K562 (cell line): Measurements from ENCODE around the gene CCDC3. TPM values are rescaled to one million over a fixed set of nuclear protein-coding genes. Genes with fewer than 3 reads are reported as not detected.

Experiments used
- ATAC-seq: fragments of 200-7000 bp; cut with Tn5 transposase; 3 replicates; pipeline ENCODE4 v1.9.1; 2020; ENCODE audit warnings: moderate library complexity
- BruUV-seq: library from RNA; stranded (reverse); fragments of 400-500 nt; replicated peaks from 2 replicates; lab custom pipeline; 2021; lab: Mats Ljungman, UMichigan
- CTCF ChIA-PET: fragments of 300-600 bp; formaldehyde crosslinking; extraction: SDS; loops from one replicate; lab custom pipeline; 2021; ENCODE audit warnings: low intra/inter-chr PET ratio; lab: Yijun Ruan, JAX
- POLR2A ChIA-PET: fragments of 300-600, 350-650 bp; sonication (Branson Sonifier 250); formaldehyde crosslinking; extraction: SDS; loops from one replicate; lab custom pipeline; 2021; ENCODE audit warnings: antibody characterized with exemption, inconsistent platforms; lab: Yijun Ruan, JAX
- DNase-seq, 4 experiments: peaks; one replicate each; pipeline versions ENCODE4 v3.0.0 to v3.0.0-alpha.2; 2011 to 2018; ENCODE audit warnings: low spot score in 3 of 4, mixed read lengths in 3 of 4; ENCODE audit errors: extremely low read depth in 1 of 4
- FAIRE-seq: peaks from 2 replicates; lab custom pipeline; 2011; peaks lifted over from hg19 to GRCh38; lab: Jason Lieb, UNC
- H2AFZ ChIP-seq: 2 replicates; pipeline ENCODE4 v1.6.0; 2011; ENCODE audit warnings: low read depth, low read length, control low read depth, inconsistent platforms
- H3K27ac ChIP-seq: fragments of 200-600 bp; 3 replicates; pipeline ENCODE4 v1.8.0; 2011; ENCODE audit warnings: low read depth, mild to moderate bottlenecking, control low read depth, inconsistent platforms, low read length, moderate library complexity, mixed read lengths; ENCODE audit errors: extremely low read depth
- H3K27me3 ChIP-seq, 2 experiments: fragments of 300-600 bp in 1 of 2; 2 replicates in 1 of 2; 3 replicates in 1 of 2; pipeline versions ENCODE4 v1.6.0 to v1.8.0; 2011; ENCODE audit warnings: inconsistent platforms in 2 of 2, low read length in 2 of 2, mild to moderate bottlenecking in 1 of 2, mixed read lengths in 1 of 2, moderate library complexity in 1 of 2; ENCODE audit not compliant: control insufficient read depth in 2 of 2, insufficient read depth in 2 of 2
- H3K36me3 ChIP-seq: fragments of 300-600 bp; 3 replicates; pipeline ENCODE4 v1.8.0; 2011; ENCODE audit warnings: mild to moderate bottlenecking, low read length, inconsistent platforms; ENCODE audit not compliant: control insufficient read depth, insufficient read depth
- H3K4me1 ChIP-seq, 2 experiments: fragments of 200-600 bp in 1 of 2; replicated peaks in 1 of 2; 2 replicates in 1 of 2; 3 replicates in 1 of 2; pipeline versions ENCODE4 v1.5.1 to v1.8.0; 2011; ENCODE audit warnings: inconsistent platforms in 2 of 2, low read length in 2 of 2, mild to moderate bottlenecking in 1 of 2, mixed read lengths in 1 of 2, moderate library complexity in 1 of 2; ENCODE audit not compliant: control insufficient read depth in 2 of 2, insufficient read depth in 2 of 2
- H3K4me2 ChIP-seq: 2 replicates; pipeline ENCODE4 v1.6.1; 2011; ENCODE audit warnings: low read length, control low read depth, inconsistent platforms, mixed read lengths; ENCODE audit not compliant: insufficient read depth
- H3K4me3 ChIP-seq: fragments of 200-600 bp; sonication (generic), shearing (Covaris generic); 2 replicates; pipeline ENCODE4 v1.5.1; 2016; ENCODE audit warnings: control low read depth, inconsistent platforms
- H3K79me2 ChIP-seq: fragments of 200-600 bp; 3 replicates; pipeline ENCODE4 v1.8.0; 2011; ENCODE audit warnings: low read length, inconsistent platforms; ENCODE audit not compliant: control insufficient read depth, insufficient read depth
- H3K9ac ChIP-seq, 2 experiments: 2 replicates each; pipeline versions ENCODE4 v1.6.0 to v1.6.1; 2011; ENCODE audit warnings: low read depth in 2 of 2, low read length in 2 of 2, control low read depth in 1 of 2, inconsistent platforms in 1 of 2, mild to moderate bottlenecking in 1 of 2, mixed read lengths in 1 of 2; ENCODE audit not compliant: insufficient read depth in 1 of 2
- H3K9me1 ChIP-seq: one replicate; pipeline ENCODE4 v1.6.0; 2011; ENCODE audit warnings: inconsistent platforms, mild to moderate bottlenecking, low read length, moderate library complexity; ENCODE audit not compliant: control insufficient read depth, insufficient read depth
- H3K9me3 ChIP-seq: replicated peaks from 2 replicates; pipeline ENCODE4 v1.5.1; 2011; ENCODE audit warnings: low read depth, low read length, inconsistent platforms; ENCODE audit not compliant: control insufficient read depth, insufficient read depth
- H4K20me1 ChIP-seq: replicated peaks from 2 replicates; pipeline ENCODE4 v1.6.1; 2011; ENCODE audit warnings: low read length, inconsistent platforms, mixed read lengths; ENCODE audit not compliant: control insufficient read depth, insufficient read depth
- ATF7 ChIP-seq: fragments of 450-650 bp; IDR thresholded peaks from 2 replicates; pipeline ENCODE4 v1.7.1; 2014; ENCODE audit warnings: mild to moderate bottlenecking, moderate library complexity
- BRD9 ChIP-seq: fragments of 450-650 bp; IDR thresholded peaks from 2 replicates; pipeline ENCODE4 v1.6.1; 2018; ENCODE audit warnings: low read depth; ENCODE audit not compliant: partially characterized antibody
- C11orf30 ChIP-seq: fragments of 450-650 bp; IDR thresholded peaks from 2 replicates; pipeline ENCODE4 v1.6.1; 2016; ENCODE audit warnings: low read depth, mild to moderate bottlenecking
- GABPB1 ChIP-seq: sonication (generic); formaldehyde crosslinking; IDR thresholded peaks from 2 replicates; pipeline ENCODE4 v1.8.0; 2022; ENCODE audit warnings: mild to moderate bottlenecking, missing genetic modification reagents
- IRF2 ChIP-seq: sonication (generic); formaldehyde crosslinking; IDR thresholded peaks from 2 replicates; pipeline ENCODE4 v1.8.1; 2022; ENCODE audit warnings: mild to moderate bottlenecking, missing genetic modification reagents
- TAF15 ChIP-seq: fragments of 200-400 bp; formaldehyde crosslinking; IDR thresholded peaks from 2 replicates; pipeline ENCODE4 v1.6.1; 2017; ENCODE audit warnings: mild to moderate bottlenecking, low read depth, low read length, moderate library complexity
- U2AF1 ChIP-seq: fragments of 200-400 bp; formaldehyde crosslinking; optimal IDR thresholded peaks from 2 replicates; pipeline ENCODE3; 2017; ENCODE audit warnings: mild to moderate bottlenecking, low read depth, low read length, moderate library complexity
- ZC3H11A ChIP-seq: IDR thresholded peaks from 2 replicates; pipeline ENCODE4 v1.6.1; 2012; ENCODE audit warnings: low read depth, low read length, improper control_type of control experiment
- ZNF197 ChIP-seq: fragments of 200-800 bp; sonication (Bioruptor generic); IDR thresholded peaks from 2 replicates; pipeline ENCODE4 v1.6.1; 2016; ENCODE audit warnings: low read depth, missing genetic modification characterization, missing compliant biosample characterization
- ZNF583 ChIP-seq: fragments of 250-450 bp; sonication (Bioruptor Pico); IDR thresholded peaks from 2 replicates; pipeline ENCODE4 v1.4.0; 2020
- WGBS: fragments of 100-300 bp; shearing (Covaris generic); methylation state at CpG from one replicate; pipeline ENCODE4 v1.1.6; 2016; ENCODE audit warnings: low coverage, mixed read lengths; ENCODE audit not compliant: insufficient coverage; ENCODE audit errors: missing lambda C conversion rate; 5-methylcytosine and 5-hydroxymethylcytosine counted together
- in situ Hi-C: fragments of 300-500 bp; cut with MboI; formaldehyde crosslinking; loops from 4 replicates; pipeline ENCODE4 v1.15.0; 2018; ENCODE audit warnings: inconsistent platforms, mixed read lengths
- intact Hi-C: fragments of 100-400 bp; cut with micrococcal nuclease; formaldehyde crosslinking; loops from 2 replicates; pipeline ENCODE4 v1.14.2; 2022
- polyA plus RNA-seq, 8 experiments: library from polyadenylated mRNA; depleted of rRNA in 4 of 8; stranded (reverse) in 5 of 8; unstranded in 3 of 8; fragments of >200 nt; fragmentation: Nextera tagmentation in 2 of 8; fragmentation: Illumina TruSeq in 1 of 8; extraction: Ambion mirVana in 2 of 8; extraction: Trizol in 1 of 8; gene quantifications; 2 replicates each; pipeline versions ENCODE4 v1.2.1 to v1.2.3, GENCODE V29; 2011 to 2014; ENCODE audit warnings: inconsistent platforms in 1 of 8, missing spikeins in 1 of 8
- total RNA-seq, 7 experiments: library from RNA; depleted of rRNA in 6 of 7; stranded (reverse); fragments of >200 nt in 6 of 7; fragmentation: Illumina TruSeq in 2 of 7; extraction: Trizol in 2 of 7; gene quantifications; 2 replicates each; pipeline versions ENCODE4 v1.2.1 to v1.2.3, GENCODE V29; 2011 to 2021; ENCODE audit warnings: low replicate concordance in 1 of 7
- TF ChIP-seq, protein P1 (sequence below): fragments of 450-650 bp; IDR thresholded peaks from 2 replicates; pipeline ENCODE4 v1.6.1; 2016; ENCODE audit warnings: borderline replicate concordance
- TF ChIP-seq, protein P2 (sequence below), 2 experiments: IDR thresholded peaks in 1 of 2; conservative IDR thresholded peaks in 1 of 2; 2 replicates each; pipeline ENCODE4 v1.6.1; 2016; ENCODE audit warnings: low read depth in 2 of 2, mild to moderate bottlenecking in 1 of 2, missing compliant biosample characterization in 1 of 2, missing genetic modification characterization in 1 of 2, moderate library complexity in 1 of 2
- TF ChIP-seq, protein P3 (sequence below): sonication (generic); formaldehyde crosslinking; IDR thresholded peaks from 2 replicates; pipeline ENCODE4 v1.8.0; 2023; ENCODE audit warnings: mild to moderate bottlenecking, missing genetic modification reagents
- TF ChIP-seq, protein P4 (sequence below): fragments of 250-450 bp; sonication (Bioruptor Pico); IDR thresholded peaks from 2 replicates; pipeline ENCODE4 v1.4.0; 2020; ENCODE audit warnings: mild to moderate bottlenecking, moderate library complexity

The CCDC3 gene
- total and polyA plus RNA-seq, 9 of the 15 experiments (the other 6 are each of a cell fraction or from before 2014, with no cell fraction given) = not detected

DNA sequence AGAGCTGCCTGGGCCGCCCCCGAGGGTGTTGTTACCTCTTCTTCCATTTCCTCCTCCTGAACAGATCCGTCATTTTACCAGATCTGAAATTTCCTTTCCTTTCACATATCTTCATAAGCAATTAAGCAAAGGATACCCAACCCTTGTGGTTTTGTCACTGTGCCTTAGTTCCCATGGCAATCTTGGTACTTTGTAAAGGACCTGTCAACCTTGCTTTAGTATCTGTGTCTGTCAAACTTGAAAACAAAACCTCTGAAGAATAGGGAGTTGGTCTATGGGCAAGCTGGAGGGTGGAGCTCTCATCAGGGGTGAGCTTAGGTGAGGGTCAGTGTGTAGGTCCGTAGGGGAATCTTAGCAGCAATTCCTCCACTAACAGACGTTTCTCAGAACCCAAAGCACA is 25.4 kb upstream of the CCDC3 start:
- ChIA-PET POLR2A (no interaction called here), CTCF (no interaction called here)
- in situ Hi-C loops = no loop called here
- Histone ChIP-seq H4K20me1 (no peaks in the 10 kb centered on the region), H3K9ac (no peak overlapping the region), H3K4me3 (no peak overlapping the region), H3K79me2 (no peaks in the 10 kb centered on the region), H3K27me3 (peaks cover 2 to 6% of the 10 kb centered on the region in 2 experiments; a peak in 2 of 5 replicates), H3K27ac (no peak overlapping the region), H3K4me2 (no peak overlapping the region), H3K9me1 (no peaks in the 10 kb centered on the region), H3K4me1 (no peaks in the 10 kb centered on the region), H2AFZ (no peak overlapping the region), H3K9me3 (no peaks in the 10 kb centered on the region; the same call in 1 of the 2 replicates), H3K36me3 (no peaks in the 10 kb centered on the region)
- 0% methylated on average over 5 of the region's 5 CpGs for WGBS
- intact Hi-C loops = no loop called here
- BruUV-seq = no TSS peak
- ATAC-seq = no peak
- no peak for FAIRE-seq
- no peak for DNase-seq
- TF ChIP-seq, protein P1, sequence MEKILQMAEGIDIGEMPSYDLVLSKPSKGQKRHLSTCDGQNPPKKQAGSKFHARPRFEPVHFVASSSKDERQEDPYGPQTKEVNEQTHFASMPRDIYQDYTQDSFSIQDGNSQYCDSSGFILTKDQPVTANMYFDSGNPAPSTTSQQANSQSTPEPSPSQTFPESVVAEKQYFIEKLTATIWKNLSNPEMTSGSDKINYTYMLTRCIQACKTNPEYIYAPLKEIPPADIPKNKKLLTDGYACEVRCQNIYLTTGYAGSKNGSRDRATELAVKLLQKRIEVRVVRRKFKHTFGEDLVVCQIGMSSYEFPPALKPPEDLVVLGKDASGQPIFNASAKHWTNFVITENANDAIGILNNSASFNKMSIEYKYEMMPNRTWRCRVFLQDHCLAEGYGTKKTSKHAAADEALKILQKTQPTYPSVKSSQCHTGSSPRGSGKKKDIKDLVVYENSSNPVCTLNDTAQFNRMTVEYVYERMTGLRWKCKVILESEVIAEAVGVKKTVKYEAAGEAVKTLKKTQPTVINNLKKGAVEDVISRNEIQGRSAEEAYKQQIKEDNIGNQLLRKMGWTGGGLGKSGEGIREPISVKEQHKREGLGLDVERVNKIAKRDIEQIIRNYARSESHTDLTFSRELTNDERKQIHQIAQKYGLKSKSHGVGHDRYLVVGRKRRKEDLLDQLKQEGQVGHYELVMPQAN = no peak
- no peak for TF ChIP-seq U2AF1
- TF ChIP-seq, protein P2, sequence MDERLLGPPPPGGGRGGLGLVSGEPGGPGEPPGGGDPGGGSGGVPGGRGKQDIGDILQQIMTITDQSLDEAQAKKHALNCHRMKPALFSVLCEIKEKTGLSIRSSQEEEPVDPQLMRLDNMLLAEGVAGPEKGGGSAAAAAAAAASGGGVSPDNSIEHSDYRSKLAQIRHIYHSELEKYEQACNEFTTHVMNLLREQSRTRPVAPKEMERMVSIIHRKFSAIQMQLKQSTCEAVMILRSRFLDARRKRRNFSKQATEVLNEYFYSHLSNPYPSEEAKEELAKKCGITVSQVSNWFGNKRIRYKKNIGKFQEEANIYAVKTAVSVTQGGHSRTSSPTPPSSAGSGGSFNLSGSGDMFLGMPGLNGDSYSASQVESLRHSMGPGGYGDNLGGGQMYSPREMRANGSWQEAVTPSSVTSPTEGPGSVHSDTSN (CRISPR knock-in tag; IDR thresholded peaks at IDR 0.05; ENCODE audit: low read depth) = no peak
- TF ChIP-seq, protein P2 (tag; conservative IDR thresholded peaks at IDR 0.05; ENCODE audit: low read depth) = no peak
- no peak for TF ChIP-seq C11orf30
- no peak for TF ChIP-seq ZC3H11A
- TF ChIP-seq ZNF197 (CRISPR knock-in tag) = no peak
- TF ChIP-seq TAF15 = no peak
- TF ChIP-seq, protein P3, sequence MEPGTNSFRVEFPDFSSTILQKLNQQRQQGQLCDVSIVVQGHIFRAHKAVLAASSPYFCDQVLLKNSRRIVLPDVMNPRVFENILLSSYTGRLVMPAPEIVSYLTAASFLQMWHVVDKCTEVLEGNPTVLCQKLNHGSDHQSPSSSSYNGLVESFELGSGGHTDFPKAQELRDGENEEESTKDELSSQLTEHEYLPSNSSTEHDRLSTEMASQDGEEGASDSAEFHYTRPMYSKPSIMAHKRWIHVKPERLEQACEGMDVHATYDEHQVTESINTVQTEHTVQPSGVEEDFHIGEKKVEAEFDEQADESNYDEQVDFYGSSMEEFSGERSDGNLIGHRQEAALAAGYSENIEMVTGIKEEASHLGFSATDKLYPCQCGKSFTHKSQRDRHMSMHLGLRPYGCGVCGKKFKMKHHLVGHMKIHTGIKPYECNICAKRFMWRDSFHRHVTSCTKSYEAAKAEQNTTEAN = no peak
- TF ChIP-seq GABPB1 (CRISPR knock-in tag) = no peak
- TF ChIP-seq, protein P4, sequence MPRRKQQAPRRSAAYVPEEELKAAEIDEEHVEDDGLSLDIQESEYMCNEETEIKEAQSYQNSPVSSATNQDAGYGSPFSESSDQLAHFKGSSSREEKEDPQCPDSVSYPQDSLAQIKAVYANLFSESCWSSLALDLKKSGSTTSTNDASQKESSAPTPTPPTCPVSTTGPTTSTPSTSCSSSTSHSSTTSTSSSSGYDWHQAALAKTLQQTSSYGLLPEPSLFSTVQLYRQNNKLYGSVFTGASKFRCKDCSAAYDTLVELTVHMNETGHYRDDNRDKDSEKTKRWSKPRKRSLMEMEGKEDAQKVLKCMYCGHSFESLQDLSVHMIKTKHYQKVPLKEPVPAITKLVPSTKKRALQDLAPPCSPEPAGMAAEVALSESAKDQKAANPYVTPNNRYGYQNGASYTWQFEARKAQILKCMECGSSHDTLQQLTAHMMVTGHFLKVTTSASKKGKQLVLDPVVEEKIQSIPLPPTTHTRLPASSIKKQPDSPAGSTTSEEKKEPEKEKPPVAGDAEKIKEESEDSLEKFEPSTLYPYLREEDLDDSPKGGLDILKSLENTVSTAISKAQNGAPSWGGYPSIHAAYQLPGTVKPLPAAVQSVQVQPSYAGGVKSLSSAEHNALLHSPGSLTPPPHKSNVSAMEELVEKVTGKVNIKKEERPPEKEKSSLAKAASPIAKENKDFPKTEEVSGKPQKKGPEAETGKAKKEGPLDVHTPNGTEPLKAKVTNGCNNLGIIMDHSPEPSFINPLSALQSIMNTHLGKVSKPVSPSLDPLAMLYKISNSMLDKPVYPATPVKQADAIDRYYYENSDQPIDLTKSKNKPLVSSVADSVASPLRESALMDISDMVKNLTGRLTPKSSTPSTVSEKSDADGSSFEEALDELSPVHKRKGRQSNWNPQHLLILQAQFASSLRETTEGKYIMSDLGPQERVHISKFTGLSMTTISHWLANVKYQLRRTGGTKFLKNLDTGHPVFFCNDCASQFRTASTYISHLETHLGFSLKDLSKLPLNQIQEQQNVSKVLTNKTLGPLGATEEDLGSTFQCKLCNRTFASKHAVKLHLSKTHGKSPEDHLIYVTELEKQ (CRISPR knock-in tag) = no peak
- no peak for TF ChIP-seq ZNF583
- no peak for TF ChIP-seq IRF2 (CRISPR knock-in tag)
- no peak for TF ChIP-seq ATF7
- TF ChIP-seq BRD9 = no peak
